GM23338 (cell line): ENCODE results near the gene MICALL1.

Experiments used
- CTCF ChIP-seq, 2 experiments: fragments of 200-600 bp in 1 of 2; sonication (generic) in 1 of 2; conservative IDR thresholded peaks; 2 replicates each; pipeline versions ENCODE4 v1.5.1 to v1.6.1; 2016 to 2017; ENCODE audit warnings: antibody characterized with exemption in 2 of 2, low read depth in 2 of 2, mild to moderate bottlenecking in 2 of 2, moderate library complexity in 1 of 2
- POLR2AphosphoS5 ChIP-seq: IDR thresholded peaks from 2 replicates; pipeline ENCODE4 v1.6.1; 2016; ENCODE audit warnings: antibody characterized with exemption, low read depth
- REST ChIP-seq: IDR thresholded peaks from one replicate; pipeline ENCODE4 v1.6.1; 2018; ENCODE audit warnings: antibody characterized with exemption; ENCODE audit not compliant: unreplicated experiment

- no peak for TF ChIP-seq CTCF (conservative IDR thresholded peaks at IDR 0.05; ENCODE audit: low read depth in 2 of 2)
- no peak for TF ChIP-seq REST
- no peak for TF ChIP-seq POLR2AphosphoS5
Observed at GRCh38 chr22:37959231-37959825, 53.2 kb downstream of the MICALL1 start.
